ENCODE measurements around the gene PTRH1. TPM values are rescaled to one million over a fixed set of nuclear protein-coding genes. Genes with fewer than 3 reads are reported as not detected.

PTRH1 gene
- total RNA-seq, 2 donors from 2014 or later = 6.6 to 6.7 TPM

DNA sequence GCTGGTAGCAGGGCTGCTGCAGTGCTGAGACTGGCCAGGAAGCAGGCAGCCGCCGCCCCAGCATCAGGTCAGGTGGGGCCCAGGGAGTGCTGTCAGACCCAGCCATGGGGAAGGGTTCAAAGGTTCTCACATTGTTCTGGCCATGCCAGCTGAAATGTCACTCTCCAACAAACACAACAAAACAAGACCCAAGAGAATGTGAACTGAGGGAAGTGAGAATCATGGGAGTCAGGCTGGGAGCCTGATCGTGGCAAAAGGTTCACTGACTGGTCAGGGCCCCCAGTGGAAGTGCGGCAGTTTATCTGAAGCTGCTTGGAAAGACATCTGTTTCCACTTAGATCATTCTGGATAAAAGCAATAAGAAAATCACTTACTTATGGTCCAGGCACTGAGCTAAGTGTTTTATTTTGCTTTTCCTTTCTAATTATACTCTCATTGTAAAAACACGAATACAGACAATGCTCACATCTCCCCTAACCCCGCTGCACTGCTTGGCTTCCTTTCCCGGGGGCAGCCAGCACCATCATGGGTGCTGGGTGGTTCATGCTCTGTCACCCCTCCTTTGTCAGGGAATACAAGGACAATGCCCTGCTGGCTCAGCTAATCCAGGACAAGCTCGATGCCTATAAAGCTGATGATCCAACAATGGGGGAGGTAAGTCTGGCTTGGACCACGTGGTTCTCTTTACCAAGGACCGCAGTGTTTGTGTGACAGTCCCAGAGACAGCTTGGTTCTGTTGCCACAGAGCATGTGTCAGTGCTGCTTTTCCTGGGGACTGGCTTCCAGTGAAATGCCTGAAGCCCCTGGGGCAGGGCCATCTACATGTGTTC is 50.6 kb downstream of the PTRH1 start:
- H3K4me3 Mint-ChIP-seq = no peak overlapping the region
- no peaks in the 10 kb centered on the region for H3K9me3 ChIP-seq (ENCODE audit: control insufficient read depth, low read length, poor library complexity, severe bottlenecking)
- H3K4me1 Mint-ChIP-seq = no peaks in the 10 kb centered on the region
- no peak for ATAC-seq
- DNase-seq = no peak
- no peak overlapping the region for H3K27ac Mint-ChIP-seq
- H3K27me3 Mint-ChIP-seq = peaks cover 6% of the 10 kb centered on the region
- H3K36me3 Mint-ChIP-seq (ENCODE audit: low read depth) = peaks cover 8% of the 10 kb centered on the region

DNA sequence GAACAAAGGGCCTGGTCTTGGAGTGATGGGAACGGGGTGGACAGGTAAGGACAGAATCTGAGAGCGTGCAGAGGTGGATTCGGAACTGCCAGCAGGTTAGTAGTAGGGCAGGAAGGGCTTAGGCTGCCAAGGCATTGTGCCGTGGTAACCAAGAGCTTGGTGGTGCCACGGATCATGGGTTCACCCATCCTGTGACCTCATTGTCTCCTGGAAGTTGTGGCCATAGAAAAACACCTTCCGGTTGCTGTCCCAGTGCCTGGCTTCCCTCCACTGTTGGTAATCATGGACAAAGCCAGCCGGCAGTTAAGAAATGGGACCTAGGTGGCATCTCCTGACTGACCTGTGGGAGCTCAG is 51.2 kb downstream of the PTRH1 start:
- no peak for DNase-seq
- H3K27me3 Mint-ChIP-seq = peaks cover 6% of the 10 kb centered on the region
- H3K4me1 Mint-ChIP-seq = no peaks in the 10 kb centered on the region
- H3K4me3 Mint-ChIP-seq = no peak overlapping the region
- H3K27ac Mint-ChIP-seq = no peak overlapping the region
- H3K9me3 ChIP-seq (ENCODE audit: control insufficient read depth, low read length, poor library complexity, severe bottlenecking) = no peaks in the 10 kb centered on the region
- no peak for ATAC-seq
- H3K36me3 Mint-ChIP-seq (ENCODE audit: low read depth) = peaks cover 8% of the 10 kb centered on the region

Other genes starting within 250 kb of the PTRH1 start
- 1 to 10 TPM; 6.3 to 8.4 TPM for gene STXBP1, start 103.4 kb downstream of the PTRH1 start, total RNA-seq
- under 1 TPM in 1 of 2 donors, not detected in 1; 0.27 TPM for gene CFAP157, start 8.7 kb downstream of the PTRH1 start, total RNA-seq
- 1 to 10 TPM; 3.7 to 4.3 TPM for gene TTC16, start 416 bp upstream of the PTRH1 start, total RNA-seq
- 10 to 100 TPM in 1 of 2 donors, 1 to 10 TPM in 1; 9.4 to 10.5 TPM for gene TOR2A, start 19.6 kb upstream of the PTRH1 start, total RNA-seq
- 10 to 100 TPM; 15.9 to 27.2 TPM for gene SH2D3C, start 63.0 kb upstream of the PTRH1 start, total RNA-seq
- gene CDK9, start 70.4 kb upstream of the PTRH1 start, total RNA-seq = 100 to 1,000 TPM; 107 to 123 TPM
- 10 to 100 TPM; 71.2 to 80.6 TPM for gene FPGS, start 87.2 kb upstream of the PTRH1 start, total RNA-seq
- gene ENG, start 139.0 kb upstream of the PTRH1 start, total RNA-seq = 1 to 10 TPM; 3.2 to 6.4 TPM
- gene AK1, start 162.0 kb upstream of the PTRH1 start, total RNA-seq = 10 to 100 TPM; 35.9 to 66.5 TPM
- gene ST6GALNAC6, start 183.9 kb upstream of the PTRH1 start, total RNA-seq = 100 to 1,000 TPM in 1 of 2 donors, 10 to 100 TPM in 1; 74.5 to 108 TPM
- 10 to 100 TPM; 18.5 to 22.1 TPM for gene ST6GALNAC4, start 201.4 kb upstream of the PTRH1 start, total RNA-seq
- gene PIP5KL1, start 215.1 kb upstream of the PTRH1 start, total RNA-seq = 1 to 10 TPM; 2.1 to 2.3 TPM
- gene DPM2, start 222.2 kb upstream of the PTRH1 start, total RNA-seq = 10 to 100 TPM; 23.3 to 26.2 TPM

All from T-helper 17 cell (primary cell).